Measurements from ENCODE around the gene SRR. TPM values are rescaled to one million over a fixed set of nuclear protein-coding genes. Genes with fewer than 3 reads are reported as not detected.
A peak's percentile ranks its signal among the peaks of the same experiment; 100 is the strongest.
"Not testable (repeated sequence)": the region's sequence is repeated elsewhere in the genome, so short reads cannot be mapped to it uniquely, and the experiment has no call there.

SRR gene
- total RNA-seq, 1 donor from 2014 or later = 16.5 TPM

DNA sequence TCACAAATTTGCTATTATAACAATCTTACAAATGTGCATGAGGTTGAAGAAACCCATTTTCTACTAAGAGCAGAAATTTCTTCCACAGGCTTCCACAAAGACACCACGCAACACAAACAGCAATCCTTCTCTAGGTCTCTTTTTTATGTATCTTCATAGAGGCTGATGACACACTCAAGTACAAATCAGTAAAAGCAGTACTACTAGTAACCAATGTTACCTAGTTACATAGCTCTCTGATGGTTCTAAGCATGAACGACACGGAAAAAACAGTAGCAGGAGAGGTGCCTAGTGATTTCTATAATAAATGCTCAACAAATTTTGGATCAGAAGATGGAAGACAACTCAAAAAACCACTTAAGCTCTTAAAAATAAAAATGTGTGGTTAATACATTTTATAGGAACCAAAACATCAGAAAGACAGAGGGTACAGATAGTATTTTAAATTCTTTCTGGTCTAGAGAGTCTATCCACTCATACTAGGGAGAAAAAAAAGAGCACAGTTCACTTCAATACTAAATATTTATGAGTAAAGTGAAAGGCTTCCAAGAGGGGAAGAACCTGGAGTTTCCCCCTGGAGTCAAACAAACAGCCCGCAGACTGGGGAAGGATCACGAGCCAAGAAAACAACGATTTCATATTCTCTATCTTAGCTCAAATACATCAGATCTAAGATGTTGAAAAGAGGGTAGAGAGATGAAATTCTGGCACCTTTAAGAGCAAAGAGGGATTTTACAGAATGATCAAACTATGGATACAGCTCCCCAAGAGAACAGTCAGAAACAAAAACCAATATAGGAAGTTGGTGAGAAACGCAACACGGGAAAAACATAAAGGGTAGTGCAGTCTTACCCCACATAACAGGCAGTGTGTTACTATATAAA lies 40.3 kb upstream of the SRR start:
- DNase-seq (ENCODE audit: low spot score) = no peak
- peaks cover 5% of the 10 kb centered on the region for H3K36me3 Mint-ChIP-seq (ENCODE audit: low read depth)
- TF ChIP-seq, protein P1, sequence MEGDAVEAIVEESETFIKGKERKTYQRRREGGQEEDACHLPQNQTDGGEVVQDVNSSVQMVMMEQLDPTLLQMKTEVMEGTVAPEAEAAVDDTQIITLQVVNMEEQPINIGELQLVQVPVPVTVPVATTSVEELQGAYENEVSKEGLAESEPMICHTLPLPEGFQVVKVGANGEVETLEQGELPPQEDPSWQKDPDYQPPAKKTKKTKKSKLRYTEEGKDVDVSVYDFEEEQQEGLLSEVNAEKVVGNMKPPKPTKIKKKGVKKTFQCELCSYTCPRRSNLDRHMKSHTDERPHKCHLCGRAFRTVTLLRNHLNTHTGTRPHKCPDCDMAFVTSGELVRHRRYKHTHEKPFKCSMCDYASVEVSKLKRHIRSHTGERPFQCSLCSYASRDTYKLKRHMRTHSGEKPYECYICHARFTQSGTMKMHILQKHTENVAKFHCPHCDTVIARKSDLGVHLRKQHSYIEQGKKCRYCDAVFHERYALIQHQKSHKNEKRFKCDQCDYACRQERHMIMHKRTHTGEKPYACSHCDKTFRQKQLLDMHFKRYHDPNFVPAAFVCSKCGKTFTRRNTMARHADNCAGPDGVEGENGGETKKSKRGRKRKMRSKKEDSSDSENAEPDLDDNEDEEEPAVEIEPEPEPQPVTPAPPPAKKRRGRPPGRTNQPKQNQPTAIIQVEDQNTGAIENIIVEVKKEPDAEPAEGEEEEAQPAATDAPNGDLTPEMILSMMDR (IDR thresholded peaks at IDR 0.05) = no peak
- H3K4me3 Mint-ChIP-seq (ENCODE audit: unreplicated experiment) = no peak overlapping the region
- H3K9me3 Mint-ChIP-seq (ENCODE audit: low read depth) = no peaks in the 10 kb centered on the region
- no peaks in the 10 kb centered on the region for H3K27me3 Mint-ChIP-seq (ENCODE audit: low read depth)
- peak overlapping the region; percentile 59 for H3K27ac Mint-ChIP-seq (ENCODE audit: unreplicated experiment)
- H3K4me1 Mint-ChIP-seq (ENCODE audit: low read depth) = peaks cover 35% of the 10 kb centered on the region

DNA sequence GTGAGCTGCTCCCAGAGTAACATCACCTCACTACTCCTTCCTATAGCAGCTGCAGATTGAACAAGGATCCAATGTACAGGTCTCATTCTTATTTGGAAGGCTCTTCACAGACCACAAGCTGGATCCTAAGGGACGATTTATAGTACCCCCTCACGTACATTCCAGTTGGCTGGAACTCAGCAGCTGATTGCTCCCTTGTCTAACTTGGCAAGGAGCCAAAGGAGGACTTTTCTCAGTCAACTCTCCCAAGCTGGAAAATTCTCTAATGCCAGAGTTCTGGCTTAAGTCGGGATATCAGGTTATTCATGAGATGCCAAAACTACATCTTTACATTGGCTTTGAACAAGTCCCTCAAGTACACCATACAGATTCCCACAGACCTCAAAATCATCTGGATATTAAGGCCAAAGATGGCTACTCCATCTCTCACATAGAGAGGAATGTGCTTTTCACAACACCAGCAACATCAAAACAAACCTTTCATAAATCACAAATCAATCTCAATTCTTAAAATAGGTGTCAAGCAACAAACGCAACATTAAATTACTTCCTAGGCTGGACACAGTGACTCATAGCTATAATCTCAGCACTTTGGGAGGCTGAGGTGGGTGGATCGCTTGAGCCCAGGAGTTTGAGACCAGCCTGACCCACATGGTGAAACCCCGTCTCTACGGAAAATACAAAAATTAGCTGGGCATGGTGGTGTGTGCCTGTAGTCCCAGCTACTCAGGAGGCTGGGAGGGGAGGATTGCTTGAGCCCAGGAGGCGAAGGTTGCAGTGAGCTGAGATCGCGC lies 39.5 kb upstream of the SRR start:
- DNase-seq (ENCODE audit: low spot score) = no peak
- Mint-ChIP-seq H3K27me3 (ENCODE audit: low read depth) (no peaks in the 10 kb centered on the region), H3K9me3 (ENCODE audit: low read depth) (no peaks in the 10 kb centered on the region), H3K4me1 (ENCODE audit: low read depth) (peaks cover 35% of the 10 kb centered on the region), H3K36me3 (ENCODE audit: low read depth) (peaks cover 5% of the 10 kb centered on the region), H3K4me3 (ENCODE audit: unreplicated experiment) (no peak overlapping the region), H3K27ac (ENCODE audit: unreplicated experiment) (peak overlapping the region; percentile 61)
- TF ChIP-seq, protein P1 (IDR thresholded peaks at IDR 0.05) = no peak

DNA sequence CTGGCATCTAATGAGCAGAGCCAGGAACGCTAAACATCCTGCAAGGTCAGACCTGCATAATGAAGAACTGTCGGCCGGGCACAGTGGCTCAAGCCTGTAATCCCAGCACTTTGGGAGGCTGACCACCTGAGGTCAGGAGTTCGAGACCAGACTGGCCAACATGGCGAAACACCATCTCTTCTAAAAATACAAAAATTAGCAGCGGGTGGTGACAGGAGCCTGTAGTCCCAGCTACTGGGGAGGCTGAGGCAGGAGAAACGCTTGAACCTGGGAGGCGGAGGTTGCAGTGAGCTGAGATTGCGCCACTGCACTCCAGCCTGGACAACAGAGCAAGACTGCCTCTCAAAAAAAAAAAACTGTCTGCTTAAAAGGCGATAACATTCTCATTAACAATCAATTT lies 38.6 kb upstream of the SRR start:
- not testable (repeated sequence) for H3K9me3 Mint-ChIP-seq (ENCODE audit: low read depth); H3K27me3 Mint-ChIP-seq (ENCODE audit: low read depth); H3K36me3 Mint-ChIP-seq (ENCODE audit: low read depth); DNase-seq (ENCODE audit: low spot score); H3K4me3 Mint-ChIP-seq (ENCODE audit: unreplicated experiment)
- Mint-ChIP-seq H3K4me1 (ENCODE audit: low read depth) (peaks cover 35% of the 10 kb centered on the region), H3K27ac (ENCODE audit: unreplicated experiment) (peak overlapping the region; percentile 50)

DNA sequence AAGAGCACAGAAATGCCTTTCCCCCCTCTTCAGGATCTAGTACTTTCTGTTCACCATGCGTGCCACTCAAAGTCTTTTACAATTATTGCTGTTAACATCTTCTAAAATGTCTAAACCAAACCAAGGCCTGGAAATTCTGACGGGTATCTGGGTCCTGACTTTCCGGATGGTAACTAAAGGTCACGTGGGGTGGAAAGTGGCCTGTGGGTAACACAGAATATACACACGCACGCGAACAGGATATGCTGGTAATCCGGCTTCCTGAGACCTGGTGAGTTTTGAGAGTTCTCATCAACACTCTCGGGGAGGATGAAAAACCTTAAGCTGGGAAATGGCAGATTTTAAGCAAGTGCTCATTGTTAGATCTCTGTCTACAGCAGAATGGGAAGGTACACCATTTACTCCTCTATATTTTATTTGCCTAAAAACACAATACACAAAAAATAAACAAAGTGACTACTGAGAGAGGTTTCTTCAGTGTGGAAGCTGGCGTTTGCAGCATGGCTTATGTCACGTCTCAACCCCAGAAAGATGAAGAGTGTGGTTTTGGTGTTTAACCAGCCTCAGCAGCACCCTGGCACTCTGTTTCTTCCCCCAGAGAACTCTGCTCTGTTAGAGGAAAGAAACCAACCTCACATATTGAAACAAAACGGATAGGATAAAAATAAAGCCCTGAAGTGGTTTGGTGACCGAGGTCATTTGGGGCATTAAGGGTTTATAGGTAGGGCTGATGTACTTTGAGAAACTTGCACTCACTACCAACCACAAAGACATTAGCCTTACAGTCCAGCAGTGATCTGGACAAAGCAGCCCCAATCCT lies 37.5 kb upstream of the SRR start:
- no peaks in the 10 kb centered on the region for H3K9me3 Mint-ChIP-seq (ENCODE audit: low read depth)
- H3K27ac Mint-ChIP-seq (ENCODE audit: unreplicated experiment) = no peak overlapping the region
- TF ChIP-seq, protein P1 (IDR thresholded peaks at IDR 0.05) = no peak
- peaks cover 11% of the 10 kb centered on the region for H3K36me3 Mint-ChIP-seq (ENCODE audit: low read depth)
- H3K4me3 Mint-ChIP-seq (ENCODE audit: unreplicated experiment) = no peak overlapping the region
- peaks cover 35% of the 10 kb centered on the region for H3K4me1 Mint-ChIP-seq (ENCODE audit: low read depth)
- DNase-seq (ENCODE audit: low spot score) = no peak
- H3K27me3 Mint-ChIP-seq (ENCODE audit: low read depth) = no peaks in the 10 kb centered on the region

DNA sequence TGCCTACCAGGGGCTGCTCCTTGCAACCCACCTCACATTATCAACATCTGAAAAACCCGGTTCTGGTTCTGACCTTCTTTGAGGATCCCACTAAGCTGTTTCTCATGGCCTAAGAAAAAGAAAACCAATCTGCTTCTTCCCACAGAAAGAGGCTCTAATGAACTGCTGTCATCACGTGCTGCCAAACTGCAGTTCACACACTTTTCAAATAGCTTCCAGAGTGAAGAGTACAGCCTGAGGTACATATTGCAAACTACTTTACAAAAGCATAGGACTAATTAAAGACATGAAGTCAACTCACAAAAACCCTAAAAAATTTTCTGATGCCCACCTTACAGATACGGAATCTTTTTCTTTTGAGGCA lies 36.9 kb upstream of the SRR start:
- H3K27ac Mint-ChIP-seq (ENCODE audit: unreplicated experiment) = no peak overlapping the region
- H3K27me3 Mint-ChIP-seq (ENCODE audit: low read depth) = no peaks in the 10 kb centered on the region
- no peaks in the 10 kb centered on the region for H3K9me3 Mint-ChIP-seq (ENCODE audit: low read depth)
- no peak overlapping the region for H3K4me3 Mint-ChIP-seq (ENCODE audit: unreplicated experiment)
- peaks cover 30% of the 10 kb centered on the region for H3K4me1 Mint-ChIP-seq (ENCODE audit: low read depth)
- TF ChIP-seq, protein P1 (IDR thresholded peaks at IDR 0.05) = no peak
- H3K36me3 Mint-ChIP-seq (ENCODE audit: low read depth) = peaks cover 11% of the 10 kb centered on the region
- DNase-seq (ENCODE audit: low spot score) = no peak

Data from chondrocyte (in vitro differentiated cells).